K562 (cell line): ENCODE results near the gene SAMD11. TPM values are rescaled to one million over a fixed set of nuclear protein-coding genes. Genes with fewer than 3 reads are reported as not detected.

Experiments
- CHD4 ChIP-seq: fragments of 200-600 bp; sonication (generic); IDR thresholded peaks from 3 replicates; pipeline ENCODE4 v1.6.1; 2012; ENCODE audit warnings: low read depth, mild to moderate bottlenecking, mixed read lengths, low read length, inconsistent platforms; ENCODE audit not compliant: insufficient read depth, insufficient replicate concordance, poor library complexity, severe bottlenecking
- CREM ChIP-seq: IDR thresholded peaks from 2 replicates; pipeline ENCODE4 v1.6.1; 2014; ENCODE audit warnings: antibody characterized with exemption, low read depth
- HSF4 ChIP-seq: fragments of 250-450 bp; sonication (Bioruptor Pico); IDR thresholded peaks from 2 replicates; pipeline ENCODE4 v2.1.2; 2022; ENCODE audit warnings: mild to moderate bottlenecking, moderate library complexity, borderline replicate concordance
- JUND ChIP-seq, 2 experiments: IDR thresholded peaks; 2 replicates in 1 of 2; 3 replicates in 1 of 2; pipeline ENCODE4 v1.6.1; 2011; ENCODE audit warnings: borderline replicate concordance in 2 of 2, low read depth in 2 of 2, low read length in 2 of 2, improper control_type of control experiment in 1 of 2, missing biosample characterization in 1 of 2, missing genetic modification characterization in 1 of 2, missing genetic modification reagents in 1 of 2
- NFYB ChIP-seq: IDR thresholded peaks from 2 replicates; pipeline ENCODE4 v1.6.1; 2011; ENCODE audit warnings: mild to moderate bottlenecking, moderate library complexity; ENCODE audit not compliant: insufficient read length; ENCODE audit errors: extremely low read depth
- NR0B1 ChIP-seq: fragments of 450-650 bp; IDR thresholded peaks from one replicate; pipeline ENCODE4 v1.6.1; 2018; ENCODE audit warnings: mild to moderate bottlenecking, moderate library complexity; ENCODE audit not compliant: partially characterized antibody
- SMAD2 ChIP-seq: fragments of 150-350 bp; IDR thresholded peaks from 2 replicates; pipeline ENCODE4 v1.6.1; 2014; ENCODE audit warnings: low read depth, mild to moderate bottlenecking, low read length
- ZNF280B ChIP-seq: fragments of 250-450 bp; sonication (Bioruptor Pico); IDR thresholded peaks from 2 replicates; pipeline ENCODE4 v1.5.1; 2021; ENCODE audit warnings: mild to moderate bottlenecking
- ZNF407 ChIP-seq: fragments of 450-650 bp; IDR thresholded peaks from 2 replicates; pipeline ENCODE4 v1.6.1; 2016; ENCODE audit warnings: low read depth
- polyA plus RNA-seq, 8 experiments: library from polyadenylated mRNA; depleted of rRNA in 4 of 8; stranded (reverse) in 5 of 8; unstranded in 3 of 8; fragments of >200 nt; fragmentation: Nextera tagmentation in 2 of 8; fragmentation: Illumina TruSeq in 1 of 8; extraction: Ambion mirVana in 2 of 8; extraction: Trizol in 1 of 8; gene quantifications; 2 replicates each; pipeline versions ENCODE4 v1.2.1 to v1.2.3, GENCODE V29; 2011 to 2014; ENCODE audit warnings: inconsistent platforms in 1 of 8, missing spikeins in 1 of 8
- total RNA-seq, 7 experiments: library from RNA; depleted of rRNA in 6 of 7; stranded (reverse); fragments of >200 nt in 6 of 7; fragmentation: Illumina TruSeq in 2 of 7; extraction: Trizol in 2 of 7; gene quantifications; 2 replicates each; pipeline versions ENCODE4 v1.2.1 to v1.2.3, GENCODE V29; 2011 to 2021; ENCODE audit warnings: low replicate concordance in 1 of 7

The SAMD11 gene
- total and polyA plus RNA-seq, 9 of the 15 experiments (the other 6 are each of a cell fraction or from before 2014, with no cell fraction given): 0.07 to 0.82 (median 0.11) TPM; not detected in 2

DNA sequence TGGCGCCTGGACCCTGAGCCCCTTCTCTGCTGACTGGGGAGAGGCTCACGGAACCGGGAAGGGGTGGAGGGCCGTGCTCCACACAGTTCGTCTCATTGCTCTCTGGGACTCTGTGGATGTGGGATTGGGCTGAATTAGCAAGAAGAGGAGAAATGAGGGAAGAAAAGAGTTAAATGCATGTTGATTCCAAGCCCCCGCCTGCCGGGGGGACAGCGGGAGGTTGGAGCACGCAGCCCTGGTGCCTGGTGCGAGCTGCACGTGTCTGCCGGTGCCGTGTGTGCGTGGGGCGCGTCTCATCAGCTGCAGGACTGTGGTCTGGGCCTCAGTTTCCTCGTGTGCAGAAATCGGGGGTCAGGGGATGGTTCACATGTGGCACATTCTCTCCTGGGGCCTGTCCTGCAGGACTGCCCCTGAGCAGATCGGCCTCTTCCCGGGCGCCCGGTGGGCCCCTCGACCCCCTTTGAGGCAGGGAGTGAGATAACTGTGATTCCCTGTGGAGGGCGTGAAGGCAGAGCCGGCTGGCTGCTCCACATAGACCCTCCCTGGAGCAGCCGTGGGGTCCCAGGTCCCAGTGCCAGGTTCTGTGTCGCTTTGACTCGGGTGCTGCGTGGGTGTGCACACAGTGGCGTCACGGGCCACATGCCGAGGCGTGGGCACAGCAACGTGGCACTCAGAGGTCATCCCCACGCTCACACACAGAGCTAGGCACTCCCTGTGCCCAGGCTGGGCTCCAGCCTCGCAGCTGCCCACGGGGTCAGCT lies 11.4 kb downstream of the SAMD11 start (continued):
- TF ChIP-seq ZNF407: no peak
- no peak for TF ChIP-seq NR0B1
- no peak for TF ChIP-seq CHD4
- no peak for TF ChIP-seq HSF4
- no peak for TF ChIP-seq NFYB
- TF ChIP-seq SMAD2: no peak
- no peak for TF ChIP-seq JUND (IDR thresholded peaks at IDR 0.05; ENCODE audit: borderline replicate concordance, low read depth, low read length)
- no peak for TF ChIP-seq JUND (tag; IDR thresholded peaks at IDR 0.05; ENCODE audit: borderline replicate concordance, low read depth, low read length)
- TF ChIP-seq CREM: no peak
- no peak for TF ChIP-seq ZNF280B (CRISPR knock-in tag)
